GM21737 (cell line): ENCODE data around the gene ZNF714.
A peak's percentile ranks its signal among the peaks of the same experiment; 100 is the strongest.

ENCODE experiments used
- ATAC-seq: cut with Tn5 transposase; IDR thresholded peaks from one replicate; pipeline ENCODE4 v1.9.1; 2021; ENCODE audit warnings: mild to moderate bottlenecking, moderate library complexity; ENCODE audit not compliant: unreplicated experiment

ZNF714 gene

DNA sequence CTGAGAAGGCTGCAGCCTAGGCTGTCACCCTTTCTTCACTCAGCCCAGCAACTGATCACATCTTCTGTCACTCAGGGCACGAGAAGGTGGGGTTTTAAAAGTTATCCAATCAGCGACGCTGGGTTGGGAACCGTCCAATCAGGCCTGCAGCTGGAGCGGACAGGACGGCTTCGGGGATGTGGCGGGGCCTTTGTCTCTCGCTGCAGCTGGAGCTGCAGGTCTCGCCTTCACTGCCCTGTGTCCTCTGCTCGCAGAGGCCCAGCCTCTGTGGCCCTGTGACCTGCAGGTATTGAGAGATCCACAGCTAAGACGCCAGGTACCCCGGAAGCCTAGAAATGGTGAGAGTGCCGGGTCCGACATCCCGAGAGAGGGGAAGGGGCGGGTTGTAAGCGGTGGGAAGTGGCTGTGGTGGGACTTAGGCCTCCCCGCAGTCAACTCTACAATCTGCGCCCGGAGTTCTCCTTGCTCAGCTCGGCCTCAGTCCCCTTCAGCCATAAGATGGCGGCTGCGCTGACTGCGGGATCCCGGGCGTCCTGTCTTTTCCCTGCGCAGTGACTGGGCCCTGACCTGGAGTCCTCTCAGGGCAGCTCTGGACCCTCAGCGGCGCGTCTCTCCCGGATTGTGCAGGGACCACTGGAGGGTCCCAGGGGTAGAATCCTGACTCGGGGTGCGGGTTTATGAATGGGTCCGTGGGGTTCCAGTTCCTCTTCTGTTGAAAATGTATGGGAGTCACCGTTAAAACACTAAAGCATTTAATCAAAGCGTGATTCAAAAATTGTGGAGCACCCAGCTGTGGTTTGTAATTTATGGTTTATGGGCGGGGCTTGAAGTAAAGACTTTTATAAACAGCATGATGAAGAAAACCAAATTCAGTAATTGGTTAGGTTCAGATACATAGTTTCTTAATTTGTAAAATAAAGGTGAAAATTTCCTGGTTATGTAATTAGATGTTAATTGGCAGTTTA lies at the start of gene ZNF714:
TSS of gene ZNF714 (plus strand) at position 193 of the 965 bp plus-strand sequence. CDS start 16,066 bp downstream, outside the sequence.
- ATAC-seq = peak; percentile 95

GRCh38 chr19:21045028-21045427 lies 37.0 kb upstream of the ZNF714 start:
- no peak for ATAC-seq

- no peak for ATAC-seq
These were observed 35.5 kb upstream of the ZNF714 start for GRCh38 chr19:21046489-21046888.

GRCh38 chr19:21047716-21048115 lies 34.3 kb upstream of the ZNF714 start:
- ATAC-seq = no peak

DNA sequence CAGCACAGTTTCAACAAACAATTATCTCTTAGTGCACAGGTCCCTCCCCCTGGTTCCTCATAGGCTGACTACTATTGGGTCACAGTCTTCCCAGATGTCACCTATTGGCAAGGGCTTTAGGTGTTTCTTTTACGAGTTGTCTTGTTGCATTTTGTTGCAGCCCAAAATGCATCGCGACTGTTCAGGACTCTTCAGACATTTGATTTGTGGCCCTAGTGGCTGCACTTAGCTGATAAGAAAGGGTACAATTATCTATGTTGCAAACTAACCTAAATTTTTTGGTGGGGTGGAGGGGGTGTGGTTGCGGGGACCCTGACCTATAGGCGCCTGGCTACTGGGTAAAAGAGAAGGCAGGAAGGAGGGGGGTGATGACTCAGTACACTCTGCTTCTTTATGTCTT lies 29.1 kb upstream of the ZNF714 start:
- no peak for ATAC-seq

- no peak for ATAC-seq
These were observed 16.7 kb upstream of the ZNF714 start for GRCh38 chr19:21065336-21065735.

GRCh38 chr19:21084343-21084742 lies 2.3 kb downstream of the ZNF714 start:
- ATAC-seq = no peak

DNA sequence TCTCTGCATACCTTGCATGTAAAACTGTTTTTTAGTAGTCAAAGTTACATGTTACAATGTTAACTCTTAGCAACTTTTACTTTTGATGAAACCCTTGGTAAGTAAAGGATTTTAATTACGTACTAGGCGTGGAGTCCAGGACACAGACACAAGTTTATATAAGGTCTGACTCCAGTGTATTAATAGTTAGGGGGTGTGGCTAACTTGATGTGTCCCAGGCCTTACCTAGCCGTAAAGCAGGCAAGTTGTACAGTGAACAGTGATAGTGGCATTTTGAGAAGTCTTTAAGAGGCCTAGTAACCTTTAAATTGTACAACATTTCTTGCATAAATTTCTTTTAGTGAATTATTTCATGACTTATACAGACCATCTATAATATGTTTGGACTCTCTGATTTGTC lies 5.9 kb downstream of the ZNF714 start:
- no peak for ATAC-seq

- ATAC-seq = no peak
These were observed 10.1 kb downstream of the ZNF714 start for GRCh38 chr19:21092109-21092508.

GRCh38 chr19:21094347-21095025 lies 12.5 kb downstream of the ZNF714 start:
- ATAC-seq = no peak

DNA sequence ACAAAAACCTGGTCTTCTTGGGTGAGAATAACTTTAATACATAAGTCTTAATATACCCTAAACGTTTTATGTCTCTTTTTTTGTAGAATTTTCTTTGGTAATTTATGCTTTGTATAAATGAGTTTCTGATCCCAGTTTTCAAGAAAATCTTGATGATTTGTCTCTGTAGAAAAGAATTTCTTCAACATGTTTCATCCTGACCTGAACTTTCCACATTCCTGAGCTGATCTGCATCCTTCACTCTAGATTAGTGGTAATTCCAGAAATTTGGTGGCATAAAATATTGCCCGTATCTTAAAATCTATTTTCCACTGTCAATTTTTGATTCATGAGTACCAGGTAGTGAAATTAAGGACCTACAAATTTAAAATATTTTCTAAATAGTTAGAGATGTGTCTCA lies 16.3 kb downstream of the ZNF714 start:
- ATAC-seq = no peak

DNA sequence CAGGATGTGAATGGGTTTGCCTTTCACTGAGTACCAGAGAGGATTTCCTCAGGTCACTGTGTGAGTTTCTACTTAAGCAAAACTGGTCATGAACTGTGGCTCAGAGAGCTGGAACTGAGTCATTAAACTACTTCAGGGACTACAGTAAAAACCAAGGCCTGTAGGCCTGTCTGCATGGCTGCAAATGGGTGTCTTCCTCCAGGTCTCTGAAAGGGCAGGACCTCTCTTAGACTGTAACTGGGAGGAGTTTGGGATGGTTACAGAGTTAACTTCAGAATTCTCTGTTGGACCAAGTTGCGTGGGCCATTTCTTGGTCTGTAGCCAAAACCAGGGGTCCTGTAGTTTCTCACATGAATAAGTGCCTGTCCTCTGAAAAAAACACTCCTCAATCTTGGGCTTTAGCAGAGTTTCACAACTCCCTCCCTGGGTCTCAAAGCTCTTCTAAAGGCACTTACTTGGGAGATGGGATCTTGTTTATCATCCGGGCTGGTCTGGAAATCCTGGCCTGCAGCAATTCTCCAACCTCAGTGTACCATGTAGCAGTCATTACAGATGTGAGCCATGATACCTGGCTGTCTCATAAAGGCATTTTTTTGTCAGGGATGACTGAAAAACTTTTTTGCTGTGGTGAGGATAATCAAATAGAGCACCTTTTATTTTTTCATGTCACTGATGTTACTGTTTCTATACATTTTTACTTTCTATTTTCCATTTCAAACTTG lies 19.7 kb downstream of the ZNF714 start:
- ATAC-seq = no peak

- ATAC-seq = no peak
These were observed 27.1 kb downstream of the ZNF714 start for GRCh38 chr19:21109116-21109515.

DNA sequence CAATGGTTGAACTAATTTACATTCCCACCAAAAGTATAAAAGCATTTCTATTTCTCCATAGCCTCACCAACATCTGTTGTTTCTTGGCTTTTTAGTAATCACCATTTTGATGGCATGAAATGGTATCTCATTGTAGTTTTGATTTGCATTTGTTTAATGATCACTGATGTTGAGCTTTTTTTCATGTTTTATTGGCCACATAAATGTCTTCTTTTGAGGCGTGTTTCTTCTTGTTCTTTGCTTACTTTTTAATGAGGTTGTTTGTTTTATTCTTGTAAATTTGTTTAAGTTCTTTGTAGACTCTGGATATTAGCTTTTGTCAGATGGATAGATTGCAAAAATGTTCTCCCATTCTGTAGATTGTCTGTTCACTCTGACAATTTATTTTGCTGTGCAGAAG lies 28.2 kb downstream of the ZNF714 start:
- ATAC-seq = no peak

DNA sequence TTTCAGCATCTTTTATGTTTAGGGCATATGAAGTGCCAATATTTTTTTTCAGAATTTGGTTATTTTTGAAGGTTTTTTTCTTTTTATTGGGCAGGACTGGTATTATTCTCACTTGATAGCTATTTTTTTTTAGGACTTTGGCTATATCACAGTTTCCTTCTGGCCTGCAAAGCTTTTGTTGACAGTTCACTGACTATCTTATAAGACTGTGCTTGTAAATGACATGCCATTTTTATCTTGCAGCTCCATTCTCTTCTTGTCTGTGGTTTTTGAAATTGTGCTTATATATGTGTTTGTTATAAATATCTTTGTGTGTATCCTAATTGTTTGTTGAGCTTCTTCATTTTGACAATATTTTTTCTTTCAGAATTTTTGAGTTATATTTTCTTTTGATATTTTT lies 33.4 kb downstream of the ZNF714 start:
- no peak for ATAC-seq

DNA sequence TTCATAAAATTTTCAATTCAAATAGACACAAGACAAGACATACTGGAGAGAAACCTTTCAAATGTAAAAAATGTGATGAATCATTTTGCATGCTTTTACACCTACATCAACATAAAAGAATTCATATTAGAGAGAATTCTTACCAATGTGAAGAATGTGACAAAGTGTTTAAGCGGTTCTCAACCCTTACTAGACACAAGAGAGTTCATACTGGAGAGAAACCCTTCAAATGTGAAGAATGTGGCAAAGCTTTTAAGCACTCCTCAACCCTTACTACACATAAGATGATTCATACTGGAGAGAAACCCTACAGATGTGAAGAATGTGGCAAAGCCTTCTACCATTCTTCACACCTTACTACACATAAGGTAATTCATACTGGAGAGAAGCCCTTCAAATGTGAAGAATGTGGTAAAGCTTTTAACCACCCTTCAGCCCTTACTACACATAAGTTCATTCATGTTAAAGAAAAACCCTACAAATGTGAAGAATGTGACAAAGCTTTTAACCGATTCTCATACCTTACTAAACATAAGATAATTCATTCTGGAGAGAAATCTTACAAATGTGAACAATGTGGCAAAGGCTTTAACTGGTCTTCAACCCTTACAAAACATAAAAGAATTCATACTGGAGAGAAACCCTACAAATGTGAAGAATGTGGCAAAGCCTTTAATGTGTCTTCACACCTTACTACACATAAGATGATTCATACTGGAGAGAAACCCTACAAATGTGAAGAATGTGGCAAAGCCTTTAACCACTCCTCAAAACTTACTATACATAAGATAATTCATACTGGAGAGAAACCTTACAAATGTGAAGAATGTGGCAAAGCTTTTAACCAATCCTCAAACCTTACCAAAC lies 35.3 kb downstream of the ZNF714 start:
- ATAC-seq = no peak

GRCh38 chr19:21126078-21126477 lies 44.1 kb downstream of the ZNF714 start:
- ATAC-seq = no peak

DNA sequence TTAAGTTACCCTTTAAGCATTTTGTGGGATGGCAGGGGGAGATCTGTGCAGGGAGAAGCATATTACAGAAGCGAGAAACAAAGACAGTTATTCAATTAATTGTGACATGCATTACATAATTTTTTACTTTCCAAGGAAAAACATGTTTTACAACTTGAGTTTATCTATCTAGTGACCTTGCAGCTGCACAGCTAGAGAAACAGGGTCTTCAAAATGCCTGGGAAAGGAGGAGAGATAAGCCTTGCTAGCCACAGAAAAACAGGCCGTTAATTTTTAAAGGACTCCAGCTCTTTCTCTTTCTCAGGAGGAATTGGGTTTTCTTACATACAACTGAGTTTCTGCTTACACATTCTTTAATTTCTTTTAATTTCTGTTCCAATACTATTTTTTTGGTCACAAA lies 45.0 kb downstream of the ZNF714 start:
- no peak for ATAC-seq

DNA sequence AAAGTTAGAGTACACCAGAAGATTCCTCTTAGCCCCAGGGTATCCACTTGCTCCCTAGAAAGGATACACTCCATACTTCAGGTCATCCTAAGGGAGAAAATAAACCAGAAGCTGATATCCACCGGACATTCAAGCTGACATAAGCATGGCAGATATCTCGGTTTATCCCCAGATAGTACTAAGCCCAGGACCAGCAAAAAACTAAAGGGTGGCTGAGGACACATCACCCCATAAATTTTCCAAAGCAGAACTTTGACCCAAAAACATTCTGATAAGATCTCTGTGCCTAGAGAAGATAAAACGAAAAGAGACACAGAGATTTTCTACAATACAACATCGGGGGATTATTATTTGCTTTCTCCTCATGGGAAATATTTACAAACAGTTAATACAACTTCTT lies 45.9 kb downstream of the ZNF714 start:
- no peak for ATAC-seq

DNA sequence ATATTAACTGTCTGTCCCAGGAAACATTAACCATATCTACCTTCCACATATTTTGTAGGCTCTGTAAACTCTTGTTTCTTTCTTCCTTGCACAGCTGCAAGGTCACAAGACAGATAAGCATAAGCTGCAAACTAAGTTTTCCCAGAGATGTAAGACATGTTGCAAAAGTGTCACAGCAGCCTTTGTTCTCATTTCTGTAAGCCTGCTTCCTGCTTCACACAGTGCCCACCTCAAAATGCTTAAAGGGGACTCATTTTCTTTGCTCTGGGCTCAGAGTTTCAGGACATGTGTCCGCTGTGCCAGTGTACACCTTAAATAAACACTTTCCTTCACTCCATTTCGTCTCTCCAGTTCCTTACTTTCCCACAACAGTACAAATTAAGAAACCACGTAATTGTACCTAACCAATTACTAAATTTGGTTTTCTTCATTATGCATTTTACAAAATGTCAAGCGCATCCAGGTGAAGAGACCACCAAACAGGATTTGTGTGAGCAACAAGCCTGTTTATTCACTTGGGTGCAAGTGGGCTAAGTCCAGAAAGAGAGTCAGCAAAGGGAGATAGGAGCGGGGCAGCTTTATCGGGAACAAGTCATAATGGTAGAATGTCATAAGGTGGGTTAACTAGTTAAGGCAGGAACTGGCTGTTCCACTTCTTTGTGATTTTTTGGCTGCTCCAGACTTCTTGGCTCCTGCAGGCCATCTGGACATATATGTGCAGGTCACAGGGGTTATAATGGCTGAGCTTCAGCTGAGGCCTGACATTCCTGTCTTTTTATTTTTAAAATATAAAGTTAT lies 47.1 kb downstream of the ZNF714 start:
- ATAC-seq = no peak
